Mesendoderm (in vitro differentiated cells): ENCODE data around the gene FAM168A.

ENCODE experiments used
- DNase-seq: peaks from one replicate; pipeline ENCODE4 v3.0.0; 2013
- H2AK5ac ChIP-seq: 2 replicates; pipeline ENCODE4 v1.6.1; 2013; ENCODE audit warnings: low read length, inconsistent platforms
- H2BK120ac ChIP-seq: 2 replicates; pipeline ENCODE4 v1.6.1; 2013; ENCODE audit warnings: low read depth, mild to moderate bottlenecking, low read length, moderate library complexity, mixed read lengths
- H2BK15ac ChIP-seq: replicated peaks from 2 replicates; pipeline ENCODE4 v1.6.1; 2013; ENCODE audit warnings: low read depth, mild to moderate bottlenecking, moderate library complexity
- H2BK5ac ChIP-seq: 2 replicates; pipeline ENCODE4 v1.6.1; 2013; ENCODE audit warnings: low read length, inconsistent platforms
- H3K18ac ChIP-seq: 2 replicates; pipeline ENCODE4 v1.6.1; 2013; ENCODE audit warnings: mild to moderate bottlenecking, low read length, mixed read lengths
- H3K23ac ChIP-seq: one replicate; pipeline ENCODE4 v1.6.1; 2013; ENCODE audit warnings: low read length
- H3K27ac ChIP-seq: 2 replicates; pipeline ENCODE4 v1.5.1; 2013; ENCODE audit warnings: low read depth, mild to moderate bottlenecking, inconsistent platforms, low read length, moderate library complexity
- H3K27me3 ChIP-seq: 2 replicates; pipeline ENCODE4 v1.6.1; 2013; ENCODE audit warnings: low read length, control low read depth, mild to moderate bottlenecking, inconsistent platforms; ENCODE audit not compliant: insufficient read depth, poor library complexity
- H3K36me3 ChIP-seq: 2 replicates; pipeline ENCODE4 v1.6.1; 2013; ENCODE audit warnings: low read length, inconsistent platforms; ENCODE audit not compliant: control insufficient read depth, insufficient read depth
- H3K4ac ChIP-seq: one replicate; pipeline ENCODE4 v1.6.1; 2013; ENCODE audit warnings: low read depth, mild to moderate bottlenecking, low read length, moderate library complexity
- H3K4me1 ChIP-seq: 2 replicates; pipeline ENCODE4 v1.6.1; 2013; ENCODE audit warnings: low read depth, low read length, inconsistent platforms; ENCODE audit not compliant: control insufficient read depth
- H3K4me2 ChIP-seq: 2 replicates; pipeline ENCODE4 v1.6.1; 2013; ENCODE audit warnings: low read length
- H3K4me3 ChIP-seq: 2 replicates; pipeline ENCODE4 v1.5.1; 2013; ENCODE audit warnings: mild to moderate bottlenecking, low read length
- H3K56ac ChIP-seq: one replicate; pipeline ENCODE4 v1.6.1; 2013; ENCODE audit warnings: low read length
- H3K79me1 ChIP-seq: 2 replicates; pipeline ENCODE4 v1.6.1; 2013; ENCODE audit warnings: low read length, inconsistent platforms
- H3K79me2 ChIP-seq: 2 replicates; pipeline ENCODE4 v1.6.1; 2013; ENCODE audit warnings: mild to moderate bottlenecking, low read length; ENCODE audit not compliant: control insufficient read depth, insufficient read depth
- H3K9ac ChIP-seq: 2 replicates; pipeline ENCODE4 v1.6.1; 2013; ENCODE audit warnings: low read length, inconsistent platforms
- H4K5ac ChIP-seq: one replicate; pipeline ENCODE4 v1.6.1; 2013; ENCODE audit warnings: low read length
- H4K8ac ChIP-seq: one replicate; pipeline ENCODE4 v1.6.1; 2013; ENCODE audit warnings: low read depth, mild to moderate bottlenecking, control low read depth, low read length, moderate library complexity
- whole genome bisulfite sequencing: extraction: QIAGEN DNeasy Blood & Tissue Kit; methylation state at CpG from one replicate; pipeline ENCODE4 v1.1.7; 2013; ENCODE audit warnings: low lambda C conversion rate, missing lambda C conversion rate; ENCODE audit not compliant: insufficient coverage; ENCODE audit errors: extremely low coverage; 5-methylcytosine and 5-hydroxymethylcytosine counted together

The FAM168A gene

GRCh38 chr11:73374151-73374550 lies 223.8 kb downstream of the FAM168A start:
- Histone ChIP-seq H3K18ac (no peak overlapping the region), H3K27ac (no peak overlapping the region), H3K9ac (no peak overlapping the region), H3K4me3 (no peak overlapping the region), H3K79me2 (no peaks in the 10 kb centered on the region), H3K4me2 (no peak overlapping the region), H3K4ac (no peak overlapping the region), H3K56ac (no peak overlapping the region), H4K5ac (no peak overlapping the region), H3K79me1 (peaks cover 6% of the 10 kb centered on the region), H3K36me3 (no peaks in the 10 kb centered on the region), H4K8ac (no peak overlapping the region), H3K4me1 (no peaks in the 10 kb centered on the region), H2BK120ac (no peak overlapping the region), H2BK5ac (no peak overlapping the region), H3K27me3 (no peaks in the 10 kb centered on the region), H2BK15ac (no peak overlapping the region), H2AK5ac (no peak overlapping the region), H3K23ac (no peak overlapping the region)
- no peak for DNase-seq
- no CpG with 5 or more reads among the region's 4 CpGs for WGBS

- no peak overlapping the region for H3K9ac ChIP-seq
- H3K4me1 ChIP-seq = no peaks in the 10 kb centered on the region
- H3K56ac ChIP-seq = no peak overlapping the region
- H3K4me3 ChIP-seq = no peak overlapping the region
- H3K18ac ChIP-seq = no peak overlapping the region
- H3K27ac ChIP-seq = no peak overlapping the region
- no peak overlapping the region for H2BK15ac ChIP-seq
- no peak overlapping the region for H3K4ac ChIP-seq
- no CpG with 5 or more reads among the region's 6 CpGs for WGBS
- peak; percentile 66 for DNase-seq
- H3K36me3 ChIP-seq = no peaks in the 10 kb centered on the region
- H2BK5ac ChIP-seq = no peak overlapping the region
- H3K27me3 ChIP-seq = no peaks in the 10 kb centered on the region
- H3K79me1 ChIP-seq = peaks cover 2% of the 10 kb centered on the region
- no peak overlapping the region for H4K8ac ChIP-seq
- H4K5ac ChIP-seq = no peak overlapping the region
- H2AK5ac ChIP-seq = no peak overlapping the region
- no peak overlapping the region for H3K23ac ChIP-seq
- H3K4me2 ChIP-seq = no peak overlapping the region
- H2BK120ac ChIP-seq = no peak overlapping the region
- H3K79me2 ChIP-seq = no peaks in the 10 kb centered on the region
These were observed 225.4 kb downstream of the FAM168A start for GRCh38 chr11:73372375-73372993.

- DNase-seq = no peak
- WGBS = no CpG with 5 or more reads among the region's 20 CpGs
- Histone ChIP-seq H3K9ac (no peak overlapping the region), H2BK120ac (no peak overlapping the region), H3K27ac (no peak overlapping the region), H4K5ac (no peak overlapping the region), H3K4ac (no peak overlapping the region), H4K8ac (no peak overlapping the region), H2AK5ac (no peak overlapping the region), H3K4me2 (no peak overlapping the region), H2BK5ac (no peak overlapping the region), H3K56ac (no peak overlapping the region), H2BK15ac (no peak overlapping the region), H3K18ac (no peak overlapping the region), H3K23ac (no peak overlapping the region), H3K4me1 (no peaks in the 10 kb centered on the region), H3K36me3 (no peaks in the 10 kb centered on the region), H3K27me3 (no peaks in the 10 kb centered on the region), H3K79me2 (no peaks in the 10 kb centered on the region), H3K79me1 (no peaks in the 10 kb centered on the region), H3K4me3 (no peak overlapping the region)
These were observed 230.4 kb downstream of the FAM168A start for GRCh38 chr11:73367482-73368024.

GRCh38 chr11:73366953-73367352 lies 231.0 kb downstream of the FAM168A start:
- Histone ChIP-seq H3K4me3 (no peak overlapping the region), H3K4me2 (no peak overlapping the region), H3K79me2 (no peaks in the 10 kb centered on the region), H3K18ac (no peak overlapping the region), H3K27me3 (no peaks in the 10 kb centered on the region), H3K36me3 (no peaks in the 10 kb centered on the region), H3K4me1 (no peaks in the 10 kb centered on the region), H4K5ac (no peak overlapping the region), H2AK5ac (no peak overlapping the region), H2BK120ac (no peak overlapping the region), H2BK5ac (no peak overlapping the region), H3K79me1 (no peaks in the 10 kb centered on the region), H2BK15ac (no peak overlapping the region), H3K27ac (no peak overlapping the region), H3K23ac (no peak overlapping the region), H4K8ac (no peak overlapping the region), H3K56ac (no peak overlapping the region), H3K9ac (no peak overlapping the region), H3K4ac (no peak overlapping the region)
- DNase-seq = no peak
- WGBS = no CpG with 5 or more reads among the region's 6 CpGs

- WGBS = no CpG with 5 or more reads among the region's 4 CpGs
- Histone ChIP-seq H2BK120ac (no peak overlapping the region), H3K36me3 (no peaks in the 10 kb centered on the region), H3K4me3 (no peak overlapping the region), H4K8ac (no peak overlapping the region), H4K5ac (no peak overlapping the region), H3K4me1 (no peaks in the 10 kb centered on the region), H3K9ac (no peak overlapping the region), H2BK15ac (no peak overlapping the region), H3K27me3 (no peaks in the 10 kb centered on the region), H3K4me2 (no peak overlapping the region), H3K18ac (no peak overlapping the region), H3K27ac (no peak overlapping the region), H2AK5ac (no peak overlapping the region), H3K79me1 (no peaks in the 10 kb centered on the region), H3K79me2 (no peaks in the 10 kb centered on the region), H2BK5ac (no peak overlapping the region), H3K56ac (no peak overlapping the region), H3K4ac (no peak overlapping the region), H3K23ac (no peak overlapping the region)
- DNase-seq = no peak
These were observed 231.7 kb downstream of the FAM168A start for GRCh38 chr11:73366265-73366610.
